Stimulated activated CD4-positive, alpha-beta T cell treated with anti-CD3 and anti-CD28 coated beads, Interleukin-15, amount 100 ng/mL, for 48 hours (primary cell): Measurements from ENCODE around the gene GARS1.
"Not testable (repeated sequence)": the region's sequence is repeated elsewhere in the genome, so short reads cannot be mapped to it uniquely, and the experiment has no call there.

Experiments
- DNase-seq, 2 donors: peaks; one replicate each; pipeline ENCODE4 v3.0.0-alpha.2; 2020; ENCODE audit warnings: low read depth in 2 of 2

Gene GARS1

GRCh38 chr7:30618961-30619360 is 24.3 kb downstream of the GARS1 start:
- DNase-seq: no peak

DNA sequence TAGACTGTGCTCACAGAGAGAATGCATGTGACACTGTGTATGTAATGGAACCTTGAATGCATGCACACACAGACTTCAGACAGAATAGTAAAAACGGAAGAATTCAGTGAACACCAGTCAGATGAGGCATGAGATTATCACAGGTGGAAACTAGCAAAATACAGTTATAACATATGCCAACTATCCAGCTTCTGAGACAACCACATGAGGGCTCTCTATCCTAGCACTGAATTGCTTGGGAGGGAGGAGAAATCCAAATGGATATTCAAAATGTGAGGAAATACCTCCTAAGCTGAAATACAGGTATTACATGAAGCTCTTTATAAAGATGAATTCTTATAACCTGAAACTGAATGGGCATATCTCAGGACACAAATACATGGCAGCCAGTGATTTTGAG is 30.6 kb downstream of the GARS1 start:
- DNase-seq: no peak

GRCh38 chr7:30627026-30627425 is 32.3 kb downstream of the GARS1 start:
- DNase-seq: no peak

DNA sequence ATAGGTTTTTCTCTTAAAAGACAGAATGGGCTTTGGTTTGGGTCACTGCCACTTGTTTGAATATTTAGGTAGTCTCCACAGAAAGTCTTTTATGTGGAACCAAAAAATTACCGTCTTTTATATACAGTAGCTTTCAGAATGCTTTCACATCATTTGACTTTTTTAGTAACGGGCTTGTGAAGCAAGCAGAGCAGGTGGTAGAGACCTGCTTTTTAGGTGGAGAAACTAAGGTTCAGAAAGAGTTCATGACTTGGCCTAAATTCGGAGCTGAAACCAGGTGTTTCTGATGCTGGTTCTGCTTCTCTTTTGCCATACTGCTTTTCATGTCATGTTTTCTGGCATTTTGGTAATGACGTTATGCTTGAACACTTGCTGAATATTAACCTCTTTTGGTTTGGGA is 36.3 kb downstream of the GARS1 start:
- DNase-seq: no peak

GRCh38 chr7:30633223-30633622 is 38.5 kb downstream of the GARS1 start:
- no peak for DNase-seq

- no peak for DNase-seq
These were observed 39.5 kb downstream of the GARS1 start for GRCh38 chr7:30634193-30634626.

DNA sequence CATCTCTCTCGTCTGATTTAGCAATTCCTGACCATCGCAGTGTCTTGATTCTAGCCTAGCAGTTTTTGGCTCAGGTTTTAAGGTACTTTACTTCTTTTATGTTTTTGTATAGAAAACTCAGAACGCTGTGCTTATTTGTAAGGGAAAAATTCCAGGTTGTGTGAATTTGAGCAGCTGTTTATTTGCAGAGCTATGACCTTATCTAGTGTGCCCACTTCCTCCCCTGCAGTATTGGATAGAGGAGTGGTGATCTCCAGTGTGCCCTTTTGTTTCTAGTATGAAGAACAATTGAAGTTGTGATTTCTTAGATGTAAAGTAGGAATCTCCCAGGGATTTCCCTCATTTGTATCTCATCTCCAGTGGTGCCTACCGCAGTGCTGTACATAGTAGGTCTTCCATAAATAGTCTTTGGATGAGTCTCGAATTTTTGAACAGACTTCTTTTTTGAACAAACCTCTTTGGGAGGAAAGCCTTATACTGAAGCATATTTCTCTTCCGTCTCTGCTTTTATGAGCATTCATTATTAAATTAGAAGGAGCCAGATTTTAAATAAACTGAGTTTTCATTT is 40.0 kb downstream of the GARS1 start:
- no peak for DNase-seq

DNA sequence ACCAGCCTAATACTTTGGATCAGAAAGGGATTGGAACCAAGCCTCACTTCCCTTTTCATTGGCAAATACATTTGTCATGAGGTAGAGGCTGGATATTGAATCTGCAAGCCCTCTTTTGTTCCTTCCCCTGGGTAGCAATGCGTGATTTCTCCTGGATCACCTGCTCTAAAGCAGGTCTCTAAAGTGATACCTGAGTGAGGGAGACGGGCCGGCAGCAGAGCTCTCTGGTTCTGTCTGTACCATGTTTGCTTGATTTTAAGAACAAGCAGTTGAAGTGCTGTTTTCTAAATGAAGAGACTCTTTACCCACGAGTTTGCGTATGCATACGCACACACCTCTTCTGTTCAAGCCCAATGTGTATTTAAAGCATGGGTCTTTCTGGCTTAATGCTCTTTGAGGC is 41.1 kb downstream of the GARS1 start:
- no peak for DNase-seq

DNA sequence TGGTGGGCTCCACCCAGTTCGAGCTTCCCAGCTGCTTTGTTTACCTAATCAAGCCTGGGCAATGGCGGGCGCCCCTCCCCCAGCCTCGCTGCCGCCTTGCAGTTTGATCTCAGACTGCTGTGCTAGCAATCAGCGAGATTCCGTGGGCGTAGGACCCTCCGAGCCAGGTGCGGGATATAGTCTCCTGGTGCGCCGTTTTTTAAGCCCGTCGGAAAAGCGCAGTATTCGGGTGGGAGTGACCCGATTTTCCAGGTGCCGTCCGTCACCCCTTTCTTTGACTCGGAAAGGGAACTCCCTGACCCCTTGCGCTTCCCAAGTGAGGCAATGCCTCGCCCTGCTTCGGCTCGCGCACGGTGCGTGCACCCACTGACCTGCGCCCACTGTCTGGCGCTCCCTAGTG is 47.6 kb downstream of the GARS1 start:
- not testable (repeated sequence) for DNase-seq

GRCh38 chr7:30642789-30643188 is 48.1 kb downstream of the GARS1 start:
- DNase-seq: no peak

DNA sequence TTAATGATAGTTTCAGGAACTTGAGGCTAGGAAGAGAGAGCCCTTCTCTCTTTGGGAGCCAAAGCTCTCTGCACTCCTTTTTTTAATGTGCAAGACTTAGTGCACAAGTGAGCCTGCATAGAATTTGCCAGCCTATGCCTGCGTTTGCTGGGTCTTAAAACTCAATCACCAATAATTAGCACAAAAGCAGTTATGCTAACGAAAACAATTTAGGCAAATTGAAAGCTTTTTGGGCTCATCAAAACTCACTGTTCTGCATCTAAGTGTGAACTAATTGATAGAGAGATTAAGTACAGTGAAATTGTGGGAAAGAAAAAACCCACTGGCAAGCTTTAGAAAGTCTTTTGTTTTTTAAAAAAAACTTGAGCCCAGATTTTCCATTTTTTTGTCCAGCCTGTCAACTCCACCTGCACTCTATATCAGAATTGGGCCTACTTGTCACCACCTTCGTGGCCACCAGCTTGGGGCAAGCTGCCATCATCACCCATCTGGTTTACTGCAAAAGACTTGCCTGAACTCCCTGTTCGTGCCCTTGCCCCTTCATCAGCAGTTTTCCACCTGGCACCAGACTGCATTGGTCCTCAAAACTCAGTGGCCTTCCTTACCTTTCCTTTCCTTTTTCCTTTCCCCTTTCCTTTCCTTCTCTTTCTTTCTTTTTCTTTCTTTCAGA is 49.7 kb downstream of the GARS1 start:
- no peak for DNase-seq

GRCh38 chr7:30645661-30646060 is 51.0 kb downstream of the GARS1 start:
- no peak for DNase-seq

- DNase-seq: no peak
These were observed 51.5 kb downstream of the GARS1 start for GRCh38 chr7:30646154-30646553.

- no peak for DNase-seq
These were observed 53.1 kb downstream of the GARS1 start for GRCh38 chr7:30647589-30648364.

GRCh38 chr7:30648744-30649540 is 54.3 kb downstream of the GARS1 start:
- DNase-seq: no peak

- no peak for DNase-seq
These were observed 55.2 kb downstream of the GARS1 start for GRCh38 chr7:30649717-30650420.

GRCh38 chr7:30650421-30650808 is 55.7 kb downstream of the GARS1 start:
- DNase-seq: no peak

GRCh38 chr7:30652132-30652531 is 57.5 kb downstream of the GARS1 start:
- DNase-seq: no peak

DNA sequence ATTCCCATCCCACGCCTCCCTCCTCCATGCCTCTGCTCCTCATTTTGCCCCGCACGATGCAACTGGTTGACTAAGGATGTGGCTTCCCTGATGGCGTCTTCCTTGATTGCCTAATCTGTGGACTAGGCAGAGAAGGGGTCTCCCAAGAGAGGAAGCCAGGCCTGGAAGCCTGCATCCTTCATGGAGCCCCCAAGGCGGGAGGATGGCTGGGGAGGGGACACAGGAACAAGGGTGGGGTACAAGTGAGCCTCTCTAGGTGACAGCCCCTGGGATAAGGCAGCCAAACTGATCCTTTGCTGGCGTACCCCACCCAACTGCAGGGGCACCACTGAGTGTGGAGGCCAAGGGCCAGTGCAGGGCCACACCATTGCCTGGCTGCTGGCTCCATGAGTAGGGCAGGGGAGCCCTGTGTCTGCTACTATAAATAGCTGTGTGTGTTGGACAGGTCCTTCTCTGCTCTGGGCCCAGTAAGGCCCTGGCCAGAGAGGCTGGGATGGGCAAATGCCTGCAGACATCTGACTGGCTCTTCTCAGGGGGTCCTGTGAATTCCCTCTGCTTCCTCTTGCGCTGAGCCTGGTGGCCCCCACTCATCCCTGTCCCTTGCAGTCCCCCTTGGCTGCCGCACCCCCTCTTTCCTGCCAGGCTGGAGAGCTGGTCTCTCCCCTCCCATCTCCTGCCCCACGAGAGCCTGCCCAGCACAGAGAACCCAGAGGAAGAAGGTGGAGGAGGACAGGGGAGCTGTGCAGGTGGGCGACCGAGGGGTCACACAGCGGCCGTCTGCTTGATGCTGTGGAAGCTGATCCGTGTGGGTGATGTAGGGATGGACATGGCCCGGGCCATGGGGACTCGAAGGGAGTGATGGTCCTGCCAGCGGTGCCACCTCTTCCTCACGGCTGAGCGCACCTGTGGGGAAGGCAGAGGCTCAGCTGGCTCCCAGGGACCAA is 58.3 kb downstream of the GARS1 start:
- DNase-seq: no peak

GRCh38 chr7:30654296-30655090 is 59.8 kb downstream of the GARS1 start:
- DNase-seq: no peak
